Cerebellar cortex (tissue), 1 donor: ENCODE measurements around the gene CASTOR1.

Source experiments
- DNase-seq: peaks from one replicate; pipeline ENCODE4 v3.0.0-alpha.2; 2015; ENCODE audit warnings: low spot score

Gene CASTOR1

GRCh38 chr22:30318799-30319419 is 29.6 kb upstream of the CASTOR1 start:
- DNase-seq: no peak

GRCh38 chr22:30317778-30318177 is 28.5 kb upstream of the CASTOR1 start:
- DNase-seq: no peak

GRCh38 chr22:30315962-30316576 is 26.8 kb upstream of the CASTOR1 start:
- DNase-seq: no peak

- DNase-seq: no peak
These were observed 25.6 kb upstream of the CASTOR1 start for GRCh38 chr22:30314915-30315314.

GRCh38 chr22:30313527-30314363 is 24.4 kb upstream of the CASTOR1 start:
- DNase-seq: no peak

- DNase-seq: no peak
These were observed 22.7 kb upstream of the CASTOR1 start for GRCh38 chr22:30312053-30312452.

GRCh38 chr22:30310881-30311771 is 21.8 kb upstream of the CASTOR1 start:
- no peak for DNase-seq

- DNase-seq: no peak
These were observed 20.8 kb upstream of the CASTOR1 start for GRCh38 chr22:30309951-30310741.

- DNase-seq: no peak
These were observed 19.4 kb upstream of the CASTOR1 start for GRCh38 chr22:30308518-30309230.

GRCh38 chr22:30308093-30308492 is 18.8 kb upstream of the CASTOR1 start:
- DNase-seq: no peak

GRCh38 chr22:30307041-30307574 is 17.8 kb upstream of the CASTOR1 start:
- DNase-seq: no peak

- no peak for DNase-seq
These were observed 17.3 kb upstream of the CASTOR1 start for GRCh38 chr22:30306627-30307011.

- DNase-seq: no peak
These were observed 16.8 kb upstream of the CASTOR1 start for GRCh38 chr22:30305906-30306626.

- DNase-seq: no peak
These were observed 16.2 kb upstream of the CASTOR1 start for GRCh38 chr22:30305519-30305905.

- peak; percentile 57 for DNase-seq
These were observed 15.4 kb upstream of the CASTOR1 start for GRCh38 chr22:30304495-30305244.

GRCh38 chr22:30302810-30303138 is 13.5 kb upstream of the CASTOR1 start:
- no peak for DNase-seq

- DNase-seq: no peak
These were observed 12.9 kb upstream of the CASTOR1 start for GRCh38 chr22:30301995-30302809.

GRCh38 chr22:30299322-30299721 is 10.0 kb upstream of the CASTOR1 start:
- no peak for DNase-seq
